H9 (cell line): ENCODE measurements around the gene STAC. TPM values are rescaled to one million over a fixed set of nuclear protein-coding genes. Genes with fewer than 3 reads are reported as not detected.

Experiments
- DNase-seq: peaks from one replicate; pipeline ENCODE4 v3.0.0-alpha.2; 2017
- H2AFZ ChIP-seq: one replicate; pipeline ENCODE4 v1.6.1; 2013; ENCODE audit warnings: mild to moderate bottlenecking, low read length, control low read depth, moderate library complexity
- H2AK5ac ChIP-seq: 2 replicates; pipeline ENCODE4 v1.6.1; 2013; ENCODE audit warnings: low read length, control low read depth, mixed read lengths; ENCODE audit not compliant: insufficient read length
- H2BK120ac ChIP-seq: one replicate; pipeline ENCODE4 v1.6.1; 2013; ENCODE audit warnings: low read depth, mild to moderate bottlenecking, low read length, control low read depth, inconsistent platforms; ENCODE audit not compliant: poor library complexity, severe bottlenecking
- H2BK12ac ChIP-seq: 2 replicates; pipeline ENCODE4 v1.6.1; 2013; ENCODE audit warnings: low read length, control low read depth, mixed read lengths, low read depth; ENCODE audit not compliant: insufficient read length
- H2BK15ac ChIP-seq: 2 replicates; pipeline ENCODE4 v1.6.1; 2013; ENCODE audit warnings: low read depth, low read length, control low read depth
- H2BK20ac ChIP-seq: one replicate; pipeline ENCODE4 v1.6.1; 2013; ENCODE audit warnings: low read depth, mild to moderate bottlenecking, low read length, control low read depth, inconsistent platforms; ENCODE audit not compliant: poor library complexity, severe bottlenecking
- H2BK5ac ChIP-seq: 2 replicates; pipeline ENCODE4 v1.6.1; 2013; ENCODE audit warnings: low read length, control low read depth, mixed read lengths; ENCODE audit not compliant: insufficient read length
- H3K14ac ChIP-seq: 2 replicates; pipeline ENCODE4 v1.6.1; 2013; ENCODE audit warnings: low read length, control low read depth; ENCODE audit not compliant: insufficient read depth
- H3K18ac ChIP-seq: 2 replicates; pipeline ENCODE4 v1.6.1; 2013; ENCODE audit warnings: low read depth, mild to moderate bottlenecking, mixed read lengths, low read length, control low read depth; ENCODE audit not compliant: insufficient read length
- H3K23ac ChIP-seq: 2 replicates; pipeline ENCODE4 v1.6.1; 2013; ENCODE audit warnings: low read length, control low read depth, mixed read lengths, low read depth; ENCODE audit not compliant: insufficient read length
- H3K23me2 ChIP-seq: 2 replicates; pipeline ENCODE4 v1.6.1; 2013; ENCODE audit warnings: low read depth, mild to moderate bottlenecking, mixed read lengths, low read length, control low read depth; ENCODE audit not compliant: insufficient read length, poor library complexity, severe bottlenecking
- H3K27ac ChIP-seq: 2 replicates; pipeline ENCODE4 v1.5.1; 2013; ENCODE audit warnings: low read length, control low read depth, mixed read lengths, low read depth; ENCODE audit not compliant: insufficient read length
- H3K27me3 ChIP-seq: 2 replicates; pipeline ENCODE4 v1.6.1; 2013; ENCODE audit warnings: low read length, control low read depth, inconsistent platforms; ENCODE audit not compliant: insufficient read depth
- H3K4ac ChIP-seq: 2 replicates; pipeline ENCODE4 v1.6.1; 2013; ENCODE audit warnings: low read depth, mild to moderate bottlenecking, control low read depth, inconsistent platforms, low read length, moderate library complexity
- H3K4me1 ChIP-seq: 2 replicates; pipeline ENCODE4 v1.6.1; 2013; ENCODE audit warnings: low read length, control low read depth, inconsistent platforms; ENCODE audit not compliant: insufficient read depth
- H3K4me2 ChIP-seq: 2 replicates; pipeline ENCODE4 v1.6.1; 2013; ENCODE audit warnings: low read length, control low read depth, mixed read lengths; ENCODE audit not compliant: insufficient read length, insufficient read depth
- H3K56ac ChIP-seq: 2 replicates; pipeline ENCODE4 v1.6.1; 2013; ENCODE audit warnings: low read depth, mild to moderate bottlenecking, mixed read lengths, low read length, control low read depth; ENCODE audit not compliant: insufficient read length
- H3K79me1 ChIP-seq: 2 replicates; pipeline ENCODE4 v1.6.1; 2013; ENCODE audit warnings: low read depth, mild to moderate bottlenecking, moderate library complexity, low read length, control low read depth, inconsistent platforms; ENCODE audit not compliant: insufficient read depth, poor library complexity, severe bottlenecking
- H3K79me2 ChIP-seq: 2 replicates; pipeline ENCODE4 v1.6.1; 2013; ENCODE audit warnings: low read length, control low read depth, inconsistent platforms; ENCODE audit not compliant: insufficient read depth
- H3K9ac ChIP-seq: 2 replicates; pipeline ENCODE4 v1.6.1; 2013; ENCODE audit warnings: low read length, control low read depth, mixed read lengths; ENCODE audit not compliant: insufficient read length; ENCODE audit errors: extremely low read depth
- H3K9me3 ChIP-seq: one replicate; pipeline ENCODE4 v1.6.1; 2013; ENCODE audit warnings: low read depth, low read length, inconsistent platforms; ENCODE audit not compliant: control insufficient read depth
- H3T11ph ChIP-seq: one replicate; pipeline ENCODE4 v1.6.1; 2013; ENCODE audit warnings: mild to moderate bottlenecking, low read length, control low read depth, inconsistent platforms
- H4K20me1 ChIP-seq: one replicate; pipeline ENCODE4 v1.6.1; 2013; ENCODE audit not compliant: control insufficient read depth, insufficient read length, insufficient read depth
- H4K5ac ChIP-seq: 2 replicates; pipeline ENCODE4 v1.6.1; 2013; ENCODE audit warnings: low read depth, mild to moderate bottlenecking, mixed read lengths, low read length, control low read depth; ENCODE audit not compliant: insufficient read length
- H4K8ac ChIP-seq: replicated peaks from 2 replicates; pipeline ENCODE4 v1.6.1; 2013; ENCODE audit warnings: low read length, control low read depth, mixed read lengths, low read depth; ENCODE audit not compliant: insufficient read length
- H4K91ac ChIP-seq: 2 replicates; pipeline ENCODE4 v1.6.1; 2013; ENCODE audit warnings: low read depth, mild to moderate bottlenecking, moderate library complexity, mixed read lengths, low read length, control low read depth; ENCODE audit not compliant: insufficient read length
- H3K27ac Mint-ChIP-seq, 3 experiments: 2 replicates in 2 of 3; 3 replicates in 1 of 3; pipeline ENCODE4 v1.8.0; 2020 to 2021; ENCODE audit warnings: mixed read lengths in 3 of 3, mild to moderate bottlenecking in 1 of 3, moderate library complexity in 1 of 3
- H3K27me3 Mint-ChIP-seq: 2 replicates; pipeline ENCODE4 v1.8.0; 2021; ENCODE audit warnings: low read depth, mild to moderate bottlenecking, moderate library complexity, mixed read lengths
- H3K36me3 Mint-ChIP-seq, 3 experiments: 2 replicates in 2 of 3; 3 replicates in 1 of 3; pipeline ENCODE4 v1.8.0; 2020 to 2021; ENCODE audit warnings: low read depth in 3 of 3, mixed read lengths in 3 of 3; ENCODE audit not compliant: insufficient read depth in 1 of 3
- H3K4me1 Mint-ChIP-seq, 2 experiments: 2 replicates each; pipeline ENCODE4 v1.8.0; 2020; ENCODE audit warnings: mixed read lengths in 2 of 2
- H3K4me3 Mint-ChIP-seq, 2 experiments: 2 replicates in 1 of 2; 3 replicates in 1 of 2; pipeline ENCODE4 v1.8.0; 2020 to 2021; ENCODE audit warnings: mild to moderate bottlenecking in 2 of 2, mixed read lengths in 2 of 2, moderate library complexity in 1 of 2
- H3K9me3 Mint-ChIP-seq, 2 experiments: 2 replicates in 1 of 2; 3 replicates in 1 of 2; pipeline ENCODE4 v1.8.0; 2020; ENCODE audit warnings: mild to moderate bottlenecking in 2 of 2, mixed read lengths in 2 of 2, moderate library complexity in 1 of 2
- CTCF ChIP-seq: fragments of 200-600 bp; sonication (generic); conservative IDR thresholded peaks from 3 replicates; pipeline ENCODE4 v1.8.0; 2021; ENCODE audit warnings: antibody characterized with exemption, mild to moderate bottlenecking
- WGBS: extraction: QIAGEN DNeasy Blood & Tissue Kit; methylation state at CpG from one replicate; pipeline ENCODE4 v1.1.7; 2013; ENCODE audit warnings: missing lambda C conversion rate, low lambda C conversion rate, mixed read lengths; ENCODE audit not compliant: insufficient read length; ENCODE audit errors: extremely low coverage; 5-methylcytosine and 5-hydroxymethylcytosine counted together
- total RNA-seq: library from RNA; stranded (reverse); gene quantifications from 2 replicates; pipeline ENCODE4 v1.2.1, GENCODE V29; 2021

Gene STAC
- total RNA-seq, 1 experiment from 2014 or later, result 3.0 TPM

GRCh38 chr3:36373666-36374065, 6.6 kb upstream of the STAC start:
- no peaks in the 10 kb centered on the region for H4K20me1 ChIP-seq
- Mint-ChIP-seq H3K9me3 (no peaks in the 10 kb centered on the region), H3K27me3 (peaks cover 4% of the 10 kb centered on the region), H3K4me1 (0 out of 4 replicates have a peak, but pooled peaks cover 0 to 2% of the 10 kb centered on the region in 2 experiments), H3K36me3 (no peaks in the 10 kb centered on the region), H3K4me3 (no peak overlapping the region), H3K27ac (no peak overlapping the region)
- WGBS, result no CpG with 5 or more reads among the region's 3 CpGs
- H2BK15ac ChIP-seq, result no peak overlapping the region
- H3K18ac ChIP-seq, result no peak overlapping the region
- DNase-seq, result no peak
- no peak overlapping the region for H2AK5ac ChIP-seq
- H2AFZ ChIP-seq, result no peak overlapping the region
- no peak overlapping the region for H3K9ac ChIP-seq
- H4K5ac ChIP-seq, result no peak overlapping the region
- H3K79me2 ChIP-seq, result no peaks in the 10 kb centered on the region
- H3K27ac ChIP-seq, result no peak overlapping the region
- H3K27me3 ChIP-seq, result no peaks in the 10 kb centered on the region
- no peak overlapping the region for H3K14ac ChIP-seq
- H3K23ac ChIP-seq, result no peak overlapping the region
- H3K56ac ChIP-seq, result no peak overlapping the region
- H3T11ph ChIP-seq, result no peak overlapping the region
- TF ChIP-seq CTCF, result no peak
- H3K9me3 ChIP-seq, result no peaks in the 10 kb centered on the region
- H3K23me2 ChIP-seq, result no peaks in the 10 kb centered on the region
- H3K4ac ChIP-seq, result no peak overlapping the region
- H3K4me1 ChIP-seq, result no peaks in the 10 kb centered on the region
- H2BK12ac ChIP-seq, result no peak overlapping the region
- no peak overlapping the region for H3K4me2 ChIP-seq
- no peak overlapping the region for H4K8ac ChIP-seq
- no peak overlapping the region for H4K91ac ChIP-seq
- no peak overlapping the region for H2BK5ac ChIP-seq
- H2BK20ac ChIP-seq, result no peak overlapping the region
- no peaks in the 10 kb centered on the region for H3K79me1 ChIP-seq
- H2BK120ac ChIP-seq, result no peak overlapping the region
